Left ventricle myocardium inferior (tissue), 1 donor: Measurements from ENCODE around the gene PAFAH2. TPM values are rescaled to one million over a fixed set of nuclear protein-coding genes. Genes with fewer than 3 reads are reported as not detected.

Experiments
- DNase-seq: peaks from one replicate; pipeline ENCODE4 v3.0.0-alpha.2; 2020
- H3K27ac ChIP-seq: fragments of 200-600 bp; replicated peaks from 2 replicates; pipeline ENCODE4 v1.8.0; 2021
- H3K27me3 ChIP-seq: fragments of 200-600 bp; 2 replicates; pipeline ENCODE4 v1.8.0; 2021; ENCODE audit warnings: low read depth
- H3K36me3 ChIP-seq: fragments of 200-600 bp; 2 replicates; pipeline ENCODE4 v1.8.0; 2021
- H3K4me1 ChIP-seq: fragments of 200-600 bp; 2 replicates; pipeline ENCODE4 v1.8.0; 2021
- H3K4me3 ChIP-seq: fragments of 200-600 bp; 2 replicates; pipeline ENCODE4 v1.8.0; 2021; ENCODE audit warnings: mild to moderate bottlenecking, moderate library complexity
- H3K9me3 ChIP-seq: fragments of 200-600 bp; replicated peaks from 2 replicates; pipeline ENCODE4 v1.8.0; 2021
- intact Hi-C: fragments of 100-400 bp; cut with micrococcal nuclease; formaldehyde crosslinking; loops from one replicate; pipeline ENCODE4 v1.11.0; 2022
- total RNA-seq: library from RNA; stranded (reverse); fragmentation: NEBNext Ultra II Directional; extraction: Animal tissue kit (Norgen Biotek cat#: 25700); gene quantifications from one replicate; pipeline ENCODE4 v1.2.1, GENCODE V29; 2021
- TF ChIP-seq, protein P1 (sequence below): fragments of 200-600 bp; IDR thresholded peaks from 2 replicates; pipeline ENCODE4 v1.8.0; 2021; ENCODE audit warnings: antibody characterized with exemption, mild to moderate bottlenecking, borderline replicate concordance
- donor health status: DM: no; HTN: yes; CAD: no; lungs with severe emphysema.

Gene PAFAH2
- total RNA-seq, 1 donor from 2014 or later = 10.6 TPM

- Histone ChIP-seq H3K27ac (peak overlapping the region; percentile 94), H3K27me3 (no peaks in the 10 kb centered on the region), H3K4me1 (peaks cover 60% of the 10 kb centered on the region), H3K9me3 (no peaks in the 10 kb centered on the region), H3K36me3 (no peaks in the 10 kb centered on the region), H3K4me3 (no peak overlapping the region)
- TF ChIP-seq, protein P1, sequence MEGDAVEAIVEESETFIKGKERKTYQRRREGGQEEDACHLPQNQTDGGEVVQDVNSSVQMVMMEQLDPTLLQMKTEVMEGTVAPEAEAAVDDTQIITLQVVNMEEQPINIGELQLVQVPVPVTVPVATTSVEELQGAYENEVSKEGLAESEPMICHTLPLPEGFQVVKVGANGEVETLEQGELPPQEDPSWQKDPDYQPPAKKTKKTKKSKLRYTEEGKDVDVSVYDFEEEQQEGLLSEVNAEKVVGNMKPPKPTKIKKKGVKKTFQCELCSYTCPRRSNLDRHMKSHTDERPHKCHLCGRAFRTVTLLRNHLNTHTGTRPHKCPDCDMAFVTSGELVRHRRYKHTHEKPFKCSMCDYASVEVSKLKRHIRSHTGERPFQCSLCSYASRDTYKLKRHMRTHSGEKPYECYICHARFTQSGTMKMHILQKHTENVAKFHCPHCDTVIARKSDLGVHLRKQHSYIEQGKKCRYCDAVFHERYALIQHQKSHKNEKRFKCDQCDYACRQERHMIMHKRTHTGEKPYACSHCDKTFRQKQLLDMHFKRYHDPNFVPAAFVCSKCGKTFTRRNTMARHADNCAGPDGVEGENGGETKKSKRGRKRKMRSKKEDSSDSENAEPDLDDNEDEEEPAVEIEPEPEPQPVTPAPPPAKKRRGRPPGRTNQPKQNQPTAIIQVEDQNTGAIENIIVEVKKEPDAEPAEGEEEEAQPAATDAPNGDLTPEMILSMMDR = no peak
- no peak for DNase-seq
- intact Hi-C loops = no loop called here
These were observed 18.5 kb upstream of the PAFAH2 start for GRCh38 chr1:26016258-26016952.

- peaks cover 50% of the 10 kb centered on the region for H3K4me1 ChIP-seq
These were observed 17.5 kb upstream of the PAFAH2 start for GRCh38 chr1:26015358-26015757.

DNA sequence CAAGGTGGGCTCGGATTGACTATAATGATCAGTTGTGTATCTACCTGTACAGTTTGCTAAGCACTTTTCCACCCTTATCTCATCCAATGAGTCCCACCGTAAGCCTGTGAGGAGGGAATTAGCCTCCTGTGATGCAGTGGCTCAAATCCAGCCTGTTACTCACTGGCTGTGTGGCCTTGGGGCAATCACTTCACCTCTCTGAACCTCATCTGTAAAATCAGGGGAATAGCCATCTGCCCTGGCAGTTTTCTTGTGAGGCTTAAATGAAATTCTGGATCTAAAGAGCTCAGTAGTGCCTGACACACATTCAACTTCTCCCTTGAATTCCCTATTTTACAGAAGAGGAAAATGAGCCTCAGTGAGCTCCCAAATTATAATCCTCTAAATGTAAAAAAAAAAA is 16.3 kb upstream of the PAFAH2 start:
- no peak overlapping the region for H3K4me3 ChIP-seq
- TF ChIP-seq, protein P1 = no peak
- no peaks in the 10 kb centered on the region for H3K9me3 ChIP-seq
- no peak overlapping the region for H3K27ac ChIP-seq
- no peak for DNase-seq
- no peaks in the 10 kb centered on the region for H3K27me3 ChIP-seq
- peaks cover 39% of the 10 kb centered on the region for H3K4me1 ChIP-seq
- intact Hi-C loops = no loop called here
- no peaks in the 10 kb centered on the region for H3K36me3 ChIP-seq

More at GRCh38 chr1:26015358-26015757, 17.5 kb upstream of the PAFAH2 start:
- H3K27ac ChIP-seq = no peak overlapping the region
- no peak for DNase-seq
- no peaks in the 10 kb centered on the region for H3K9me3 ChIP-seq
- TF ChIP-seq, protein P1 = no peak
- no peaks in the 10 kb centered on the region for H3K27me3 ChIP-seq
- intact Hi-C loops = no loop called here
- no peaks in the 10 kb centered on the region for H3K36me3 ChIP-seq
- H3K4me3 ChIP-seq = no peak overlapping the region

GRCh38 chr1:26012864-26013263 is 15.0 kb upstream of the PAFAH2 start:
- no peaks in the 10 kb centered on the region for H3K9me3 ChIP-seq
- H3K4me1 ChIP-seq = peaks cover 27% of the 10 kb centered on the region
- TF ChIP-seq, protein P1 = no peak
- intact Hi-C loops = no loop called here
- no peak overlapping the region for H3K27ac ChIP-seq
- DNase-seq = no peak
- no peaks in the 10 kb centered on the region for H3K36me3 ChIP-seq
- no peaks in the 10 kb centered on the region for H3K27me3 ChIP-seq
- H3K4me3 ChIP-seq = no peak overlapping the region

DNA sequence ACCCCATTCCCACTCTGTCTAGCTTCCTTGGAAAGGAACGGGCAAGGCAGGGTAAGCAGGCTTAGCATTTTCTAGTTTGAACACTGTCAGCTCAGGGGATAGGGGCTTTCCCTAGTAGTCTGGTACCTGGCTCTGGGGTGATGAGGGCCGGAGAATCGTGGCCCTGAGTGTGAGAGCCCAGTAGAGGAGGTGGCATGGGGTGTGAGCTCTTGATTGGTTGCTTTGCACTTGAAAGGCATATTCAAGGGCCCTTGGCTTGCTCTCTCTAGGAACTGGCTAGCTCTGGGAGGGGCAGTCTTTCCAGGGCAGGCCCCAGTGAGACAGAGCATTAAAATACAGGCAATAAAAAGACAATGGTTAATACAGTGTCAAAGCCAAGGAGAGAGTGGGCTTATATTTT is 13.0 kb upstream of the PAFAH2 start:
- H3K9me3 ChIP-seq = no peaks in the 10 kb centered on the region
- no peak for DNase-seq
- intact Hi-C loops = no loop called here

More for the DNA sequence above, 13.0 kb upstream of the PAFAH2 start:
- H3K27ac ChIP-seq = no peak overlapping the region
- no peaks in the 10 kb centered on the region for H3K27me3 ChIP-seq
- H3K4me3 ChIP-seq = no peak overlapping the region
- peaks cover 7% of the 10 kb centered on the region for H3K4me1 ChIP-seq
- no peaks in the 10 kb centered on the region for H3K36me3 ChIP-seq
- TF ChIP-seq, protein P1 = no peak
